SW480 (cell line): ENCODE measurements around the gene GARS1.
"Not testable (repeated sequence)": the region's sequence is repeated elsewhere in the genome, so short reads cannot be mapped to it uniquely, and the experiment has no call there.

ENCODE experiments used
- DNase-seq: peaks from one replicate; pipeline ENCODE4 v3.0.0-alpha.2; 2016; ENCODE audit warnings: low spot score

The GARS1 gene

GRCh38 chr7:30572212-30572841 lies 22.4 kb upstream of the GARS1 start:
- no peak for DNase-seq

GRCh38 chr7:30575910-30576309 lies 18.8 kb upstream of the GARS1 start:
- DNase-seq = no peak

- no peak for DNase-seq
These were observed 11.5 kb upstream of the GARS1 start for GRCh38 chr7:30583181-30583580.

DNA sequence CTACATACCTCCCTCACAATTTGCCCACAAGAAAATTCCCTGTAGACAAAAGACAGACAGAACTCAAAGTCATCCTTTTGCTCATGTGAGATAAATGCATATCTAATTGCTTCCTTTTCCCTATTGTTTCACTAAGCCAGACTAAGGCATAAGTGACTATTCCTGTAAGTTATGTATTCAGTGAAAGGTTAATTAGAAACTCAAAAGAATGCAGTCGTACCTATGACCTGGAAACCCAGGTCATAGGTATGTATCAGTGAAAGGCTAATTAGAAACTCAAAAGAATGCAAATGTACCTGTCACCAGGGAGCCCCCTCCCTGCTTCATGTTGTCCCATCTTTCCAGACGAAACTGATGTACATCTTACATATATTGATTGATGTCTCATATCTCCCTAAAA lies 10.3 kb upstream of the GARS1 start:
- DNase-seq = no peak

DNA sequence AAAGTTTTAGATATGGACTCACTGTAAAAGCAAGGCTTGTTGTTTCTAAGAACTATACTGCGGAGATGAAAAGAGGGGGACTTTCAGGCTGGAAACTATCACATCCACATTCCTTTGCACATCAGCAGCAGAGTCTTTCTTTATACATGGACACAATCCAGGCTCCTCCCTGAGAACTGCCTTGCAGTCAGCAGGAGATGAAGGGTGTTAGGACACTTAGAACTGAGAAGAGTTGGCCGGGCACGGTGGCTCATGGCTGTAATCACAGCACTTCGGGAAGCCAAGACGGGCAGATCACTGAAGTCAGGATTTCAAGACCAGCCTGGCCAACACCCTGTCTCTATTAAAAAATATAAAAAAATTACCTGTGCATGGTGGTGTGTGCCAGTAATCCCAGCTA lies 9.7 kb upstream of the GARS1 start:
- no peak for DNase-seq

DNA sequence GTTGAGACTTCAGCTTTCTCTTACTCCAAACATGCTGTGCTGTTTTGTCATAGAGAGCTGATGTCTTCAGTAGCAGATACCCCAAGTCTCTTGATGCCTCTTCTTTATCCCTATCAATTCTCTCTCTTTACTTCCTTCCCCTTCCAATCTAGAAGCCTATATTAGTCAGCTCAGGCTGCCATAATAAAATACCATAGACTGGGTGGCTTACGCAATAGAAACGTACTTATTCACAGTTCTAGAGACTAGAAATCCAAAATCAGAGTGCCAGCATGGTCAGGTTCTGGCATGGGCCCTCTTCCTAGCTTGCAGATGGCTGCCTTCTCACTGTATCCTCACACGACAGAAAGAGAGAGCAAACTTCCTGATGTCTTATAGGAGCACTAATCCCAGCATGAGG lies 9.0 kb upstream of the GARS1 start:
- no peak for DNase-seq

DNA sequence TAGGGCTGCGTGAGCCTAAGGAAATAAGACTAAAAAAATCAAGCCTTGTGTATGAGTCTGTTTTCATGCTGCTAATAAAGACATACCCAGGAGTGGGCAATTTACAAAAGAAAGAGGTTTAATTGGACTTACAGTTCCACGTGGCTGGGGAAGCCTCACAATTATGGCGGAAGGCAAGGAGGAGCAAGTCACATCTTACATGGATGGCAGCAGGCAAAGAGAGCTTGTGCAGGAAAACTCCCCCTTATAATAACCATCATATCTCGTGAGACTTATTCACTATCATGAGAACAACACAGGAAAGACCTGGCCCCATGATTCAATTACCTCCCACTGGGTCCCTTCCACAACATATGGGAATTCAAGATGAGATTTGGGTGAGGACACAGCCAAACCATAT lies 7.1 kb upstream of the GARS1 start:
- not testable (repeated sequence) for DNase-seq

GRCh38 chr7:30589111-30589510 lies 5.6 kb upstream of the GARS1 start:
- DNase-seq = no peak

GRCh38 chr7:30594048-30594539 lies 584 bp upstream of the GARS1 start:
- peak; percentile 57 for DNase-seq

- DNase-seq = peak; percentile 44
These were observed 847 bp downstream of the GARS1 start for GRCh38 chr7:30595436-30596013.

DNA sequence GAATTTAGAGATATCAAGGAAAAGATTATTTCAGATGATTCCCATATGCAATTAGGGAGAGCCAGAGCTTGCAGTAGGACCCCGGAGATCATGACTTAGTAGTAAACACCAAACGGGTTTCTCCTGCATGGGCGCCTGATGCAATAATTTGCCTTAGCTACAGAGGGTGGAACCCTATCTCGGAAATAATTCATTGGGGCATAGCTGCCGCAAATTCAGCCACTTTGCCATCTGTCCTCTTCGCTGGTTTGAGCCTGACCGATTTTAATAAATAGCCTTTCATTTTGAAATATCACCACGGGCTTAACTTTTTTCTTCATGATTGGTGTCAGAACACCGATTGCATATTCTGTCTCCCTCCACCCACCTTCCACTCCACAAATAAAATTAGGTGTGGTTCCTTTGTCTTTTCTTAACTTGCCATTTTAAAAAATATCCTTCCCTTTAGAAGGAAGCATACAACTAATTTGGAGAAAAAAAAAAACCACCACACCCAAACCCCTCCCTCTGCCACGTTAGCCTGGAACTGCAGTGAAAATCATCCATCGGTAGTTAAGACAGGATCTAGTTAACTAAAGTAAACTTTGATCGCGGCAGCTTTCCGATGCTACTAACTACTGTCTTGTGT lies 1.4 kb downstream of the GARS1 start:
- peak; percentile 79 for DNase-seq

DNA sequence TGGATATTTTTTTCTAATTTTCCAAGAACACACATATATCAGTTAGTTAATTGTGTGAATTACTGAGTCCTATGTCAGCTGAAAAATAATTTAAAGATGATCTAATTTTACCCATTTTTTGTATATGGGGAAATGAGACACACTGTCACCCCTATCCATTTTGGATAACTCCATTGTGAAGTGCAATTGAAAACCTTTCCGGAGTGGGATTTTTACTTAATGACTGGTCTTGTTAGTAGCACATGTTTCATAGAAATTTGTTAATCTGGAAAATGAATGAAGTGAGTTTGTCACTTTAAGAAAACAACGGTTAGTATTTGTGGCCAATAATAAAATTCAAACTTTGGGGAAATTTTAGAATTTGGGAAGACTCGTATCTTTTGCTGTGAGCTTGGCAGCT lies 2.0 kb downstream of the GARS1 start:
- no peak for DNase-seq

- DNase-seq = no peak
These were observed 3.6 kb downstream of the GARS1 start for GRCh38 chr7:30598121-30598876.

- no peak for DNase-seq
These were observed 10.2 kb downstream of the GARS1 start for GRCh38 chr7:30604901-30605300.

DNA sequence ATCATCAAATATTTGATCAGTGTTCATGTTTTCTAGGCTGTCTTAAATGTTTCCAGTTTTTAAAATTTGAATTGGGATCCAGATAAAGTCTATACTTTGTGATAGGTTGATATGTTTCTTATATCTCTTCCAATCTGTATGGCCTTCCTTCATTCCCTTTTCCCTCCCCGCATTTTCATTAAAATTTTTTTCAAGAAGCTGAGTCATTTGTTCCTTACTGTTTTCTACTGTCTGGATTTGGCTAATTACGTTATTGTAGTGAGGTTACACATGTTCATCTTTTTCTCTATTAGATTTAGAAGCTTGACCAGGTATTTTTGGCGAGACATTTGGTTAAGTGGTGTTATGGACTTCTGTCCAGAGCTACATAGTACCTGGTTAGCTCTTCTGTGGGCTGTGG lies 11.2 kb downstream of the GARS1 start:
- DNase-seq = no peak

DNA sequence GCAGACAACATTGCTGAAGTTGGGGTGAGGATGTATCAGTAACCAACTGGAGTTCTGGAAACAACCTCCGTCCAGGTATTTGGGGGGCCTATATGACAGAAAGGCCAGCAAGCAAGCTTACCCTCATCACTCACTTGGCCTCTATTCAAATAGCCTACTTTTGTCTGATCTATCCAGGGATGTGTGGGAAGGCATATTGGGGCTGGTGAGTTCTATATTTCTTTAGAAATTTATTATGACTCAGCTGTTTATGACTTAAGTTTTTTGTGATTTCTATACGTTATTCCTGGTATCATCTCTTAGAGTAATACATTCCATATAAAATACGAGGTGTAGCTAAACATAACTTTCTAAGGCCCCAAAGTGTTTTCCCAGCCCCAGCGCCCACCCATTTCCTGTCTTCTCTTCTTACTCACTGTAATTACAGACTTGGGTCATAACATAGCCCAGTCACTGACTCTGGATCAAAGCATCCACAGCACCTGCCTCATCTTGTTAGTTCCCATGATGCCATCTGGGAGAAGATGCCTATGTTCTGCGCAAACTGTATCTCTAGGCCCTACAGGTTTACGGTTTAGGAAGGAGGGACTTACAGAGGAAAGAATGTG lies 18.1 kb downstream of the GARS1 start:
- no peak for DNase-seq

DNA sequence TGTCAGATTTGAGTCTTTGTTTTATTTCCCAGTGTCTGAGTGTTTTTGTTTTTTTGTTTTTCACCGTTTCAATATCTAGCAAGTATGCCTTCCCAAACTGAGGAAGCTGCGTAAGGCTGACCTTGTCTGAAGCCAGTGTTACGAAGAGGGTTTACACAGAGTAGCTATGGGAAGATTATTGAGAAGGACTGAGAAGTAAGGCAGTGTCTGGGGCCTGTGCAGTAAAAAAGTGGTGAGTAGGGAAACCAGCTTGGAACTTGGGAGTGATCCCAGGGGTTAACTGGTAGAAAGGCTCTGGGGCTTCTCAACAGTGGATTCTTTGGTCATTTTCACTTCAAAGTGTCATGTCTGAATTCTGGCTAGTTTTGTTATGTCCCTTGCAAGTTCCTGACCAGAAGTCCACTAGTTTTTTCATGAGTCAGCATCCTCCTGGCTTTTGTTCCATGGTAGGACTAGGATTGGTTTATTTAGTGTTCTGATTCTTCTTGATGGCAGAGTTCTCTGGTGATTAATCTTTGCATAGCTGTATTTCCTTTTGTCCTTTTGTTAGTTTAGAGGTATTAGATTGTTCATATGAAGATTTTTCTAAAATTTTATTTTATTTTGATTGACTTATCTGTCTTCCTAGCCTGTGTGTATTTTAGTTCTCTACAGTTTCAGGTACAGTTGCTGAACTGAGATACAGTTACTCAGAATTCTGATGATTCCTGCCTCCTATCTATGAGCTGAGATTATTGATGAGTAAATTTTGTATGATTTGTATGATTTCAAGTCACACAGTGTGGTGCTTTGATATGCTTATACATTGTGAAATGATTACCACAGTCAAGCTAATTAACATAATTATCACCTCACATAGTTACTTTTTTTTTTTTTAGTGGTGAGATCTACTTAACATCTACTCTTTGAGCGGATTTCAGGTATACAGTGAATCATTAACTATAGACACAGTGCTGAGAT lies 19.0 kb downstream of the GARS1 start:
- no peak for DNase-seq

DNA sequence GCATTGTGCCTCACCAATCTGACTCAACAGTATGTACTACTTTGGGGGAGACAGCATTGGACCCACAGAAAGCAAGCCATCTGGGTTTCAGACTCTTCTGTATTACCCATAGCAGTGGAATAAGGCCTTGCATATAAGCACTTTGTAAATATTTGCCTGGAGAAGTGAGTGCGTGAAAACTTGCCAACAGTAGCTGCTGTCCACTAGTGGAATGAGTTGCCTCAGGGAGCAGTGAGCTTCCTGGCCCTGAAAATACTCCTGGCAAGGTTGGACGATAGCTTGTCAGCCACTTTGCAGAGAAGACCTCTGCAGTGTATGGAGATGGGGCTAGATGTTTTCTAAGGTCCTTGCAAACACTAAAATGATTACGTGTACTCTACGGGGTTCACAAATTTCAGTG lies 21.6 kb downstream of the GARS1 start:
- DNase-seq = no peak

DNA sequence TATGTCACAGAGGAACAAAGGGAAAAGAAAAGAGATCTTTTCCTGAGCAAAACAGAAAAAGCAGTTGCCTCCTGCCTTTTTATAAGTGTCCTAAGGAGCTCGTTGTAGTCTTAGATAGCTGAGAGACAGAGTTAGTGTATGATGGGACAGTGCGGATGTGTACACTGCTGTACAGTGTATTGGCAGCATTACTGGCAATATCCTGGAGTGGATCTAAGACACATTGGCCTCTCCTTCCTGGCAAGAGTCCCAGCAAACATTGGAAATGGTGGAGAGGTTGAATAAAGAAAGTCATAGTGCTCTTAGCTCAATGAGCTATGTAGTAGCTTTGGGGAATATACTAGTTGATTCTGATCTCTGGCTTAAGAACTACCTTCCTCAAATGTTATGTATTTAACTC lies 22.7 kb downstream of the GARS1 start:
- no peak for DNase-seq

GRCh38 chr7:30618080-30618676 lies 23.5 kb downstream of the GARS1 start:
- no peak for DNase-seq

DNA sequence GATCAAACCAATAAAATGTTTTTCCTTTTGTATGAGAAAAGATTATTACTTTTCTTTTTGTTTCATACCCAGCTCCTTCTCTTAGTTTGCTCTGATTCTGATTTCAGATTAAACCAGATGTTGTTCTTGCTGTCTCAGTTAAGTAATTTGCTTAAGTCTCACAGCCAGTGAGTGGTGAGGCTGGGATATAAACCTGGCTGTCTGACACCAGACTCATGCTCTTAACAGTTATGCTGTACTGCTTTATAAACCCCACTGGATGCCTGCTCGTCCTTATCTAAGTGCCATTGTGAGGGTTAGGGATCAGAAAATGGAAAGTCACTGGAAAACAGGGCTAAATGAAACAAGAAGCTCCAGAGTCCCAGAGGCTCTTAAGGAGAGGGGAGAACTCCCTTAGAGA lies 24.3 kb downstream of the GARS1 start:
- no peak for DNase-seq
